Prostate gland (tissue), 2 donors: ENCODE results near the gene COMMD10.

Experiments
- POLR2A ChIP-seq: fragments of 450-650 bp; IDR thresholded peaks from one replicate; pipeline ENCODE4 v1.6.1; 2016; ENCODE audit warnings: antibody characterized with exemption, mild to moderate bottlenecking
- TF ChIP-seq, protein P1 (sequence below), 4 experiments: fragments of 200-600 bp in 2 of 4; fragments of 450-650 bp in 2 of 4; sonication (generic) in 2 of 4; IDR thresholded peaks; 1 replicate in 3 of 4; 2 replicates in 1 of 4; pipeline ENCODE4 v1.5.1; 2016 to 2019; ENCODE audit warnings: antibody characterized with exemption in 4 of 4, mild to moderate bottlenecking in 2 of 4, moderate library complexity in 2 of 4

DNA sequence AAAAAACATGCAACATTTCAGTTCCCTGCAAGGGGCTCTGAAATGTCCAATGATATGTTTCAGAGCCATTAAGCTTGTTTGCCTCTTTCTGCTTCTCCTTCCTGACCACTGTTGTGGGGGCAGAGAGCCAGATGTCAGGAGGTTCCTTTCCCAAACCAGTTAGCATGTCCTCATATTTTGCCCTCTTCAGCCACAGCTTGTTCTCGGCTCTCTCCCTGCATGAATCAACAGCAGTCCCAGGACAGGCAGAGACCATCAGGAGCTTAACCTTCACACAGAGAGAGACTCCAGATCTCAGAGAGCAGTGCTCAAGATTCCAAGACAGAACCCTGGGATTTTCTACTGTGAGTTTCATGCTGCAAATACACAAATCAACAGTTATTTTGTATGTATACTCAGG is 218.5 kb downstream of the COMMD10 start:
- TF ChIP-seq, protein P1, sequence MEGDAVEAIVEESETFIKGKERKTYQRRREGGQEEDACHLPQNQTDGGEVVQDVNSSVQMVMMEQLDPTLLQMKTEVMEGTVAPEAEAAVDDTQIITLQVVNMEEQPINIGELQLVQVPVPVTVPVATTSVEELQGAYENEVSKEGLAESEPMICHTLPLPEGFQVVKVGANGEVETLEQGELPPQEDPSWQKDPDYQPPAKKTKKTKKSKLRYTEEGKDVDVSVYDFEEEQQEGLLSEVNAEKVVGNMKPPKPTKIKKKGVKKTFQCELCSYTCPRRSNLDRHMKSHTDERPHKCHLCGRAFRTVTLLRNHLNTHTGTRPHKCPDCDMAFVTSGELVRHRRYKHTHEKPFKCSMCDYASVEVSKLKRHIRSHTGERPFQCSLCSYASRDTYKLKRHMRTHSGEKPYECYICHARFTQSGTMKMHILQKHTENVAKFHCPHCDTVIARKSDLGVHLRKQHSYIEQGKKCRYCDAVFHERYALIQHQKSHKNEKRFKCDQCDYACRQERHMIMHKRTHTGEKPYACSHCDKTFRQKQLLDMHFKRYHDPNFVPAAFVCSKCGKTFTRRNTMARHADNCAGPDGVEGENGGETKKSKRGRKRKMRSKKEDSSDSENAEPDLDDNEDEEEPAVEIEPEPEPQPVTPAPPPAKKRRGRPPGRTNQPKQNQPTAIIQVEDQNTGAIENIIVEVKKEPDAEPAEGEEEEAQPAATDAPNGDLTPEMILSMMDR (IDR thresholded peaks at IDR 0.05) = no peak
- no peak for TF ChIP-seq POLR2A
